ENCODE data around the gene C12orf76. TPM values are rescaled to one million over a fixed set of nuclear protein-coding genes. Genes with fewer than 3 reads are reported as not detected.
A peak's percentile ranks its signal among the peaks of the same experiment; 100 is the strongest.

C12orf76 gene
- total and polyA plus RNA-seq, 2 of the 13 experiments (the other 11 are each of a cell fraction or from before 2014, with no cell fraction given), result 15.8 to 38.4 TPM

DNA sequence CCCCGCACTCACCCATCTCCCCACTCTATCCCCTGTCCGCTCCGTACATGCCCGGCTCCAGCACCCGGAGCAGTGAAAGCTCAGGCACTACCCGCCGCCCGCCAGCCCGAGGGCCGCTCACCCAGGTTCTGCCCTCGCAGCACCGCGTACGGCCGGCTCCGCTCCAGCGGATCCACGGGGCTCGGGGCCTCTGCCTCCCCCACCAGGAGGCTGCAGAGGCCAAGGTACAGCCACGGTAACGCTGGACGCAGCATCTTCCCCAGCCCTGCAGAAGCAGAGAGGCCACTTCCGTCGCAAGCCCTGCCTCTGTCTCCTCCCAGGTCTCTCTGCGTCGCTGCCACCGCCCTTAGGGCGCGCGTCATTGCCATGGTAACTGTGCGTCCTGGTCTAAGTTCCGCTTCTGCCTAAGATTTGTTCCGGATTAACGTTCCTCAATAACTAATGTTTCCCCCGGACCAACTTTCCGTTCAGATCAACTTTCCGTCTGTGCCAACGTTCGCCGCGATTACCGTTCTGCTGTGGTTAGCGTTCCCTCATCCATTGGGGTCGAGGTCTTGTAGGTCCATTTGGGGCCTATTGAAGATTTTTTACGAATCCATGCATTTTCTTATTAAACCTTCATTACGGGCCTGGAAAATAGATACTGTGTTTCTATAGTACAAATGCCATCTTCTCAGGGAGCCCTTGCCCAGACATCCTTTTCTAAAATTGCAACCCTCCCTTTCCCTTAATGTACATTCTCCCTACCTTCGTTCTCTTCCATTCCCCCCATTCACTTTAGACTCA lies at the start of gene C12orf76 (continued):
- TF ChIP-seq ZNF317 (CRISPR knock-in tag; IDR thresholded peaks at IDR 0.05) (no peak), ZSCAN9 (CRISPR knock-in tag; IDR thresholded peaks at IDR 0.05; ENCODE audit: borderline replicate concordance) (peak; percentile 76), HHEX (CRISPR knock-in tag; IDR thresholded peaks at IDR 0.05) (peak; percentile 9; the same call in 1 of the 2 replicates), ISL2 (CRISPR knock-in tag; IDR thresholded peaks at IDR 0.05) (peak; percentile 74; the same call in 1 of the 2 replicates), ZNF205 (CRISPR knock-in tag; IDR thresholded peaks at IDR 0.05) (no peak), ZNF660 (CRISPR knock-in tag; IDR thresholded peaks at IDR 0.05; ENCODE audit: borderline replicate concordance, low read depth) (no peak), FOXM1 (CRISPR knock-in tag; IDR thresholded peaks at IDR 0.05) (no peak), PTBP1 (IDR thresholded peaks at IDR 0.05; ENCODE audit: low read depth, low read length, poor library complexity, severe bottlenecking) (no peak), ZNF224 (CRISPR knock-in tag; IDR thresholded peaks at IDR 0.05) (no peak), PITX1 (CRISPR knock-in tag; IDR thresholded peaks at IDR 0.05) (peak; percentile 94), HMGA1 (CRISPR knock-in tag; conservative IDR thresholded peaks at IDR 0.05) (no peak), ZNF292 (CRISPR knock-in tag; IDR thresholded peaks at IDR 0.05; ENCODE audit: borderline replicate concordance, low read depth) (peak; percentile 66; the same call in 1 of the 2 replicates), NRL (CRISPR knock-in tag; IDR thresholded peaks at IDR 0.05; ENCODE audit: borderline replicate concordance) (peak; percentile 68; the same call in 1 of the 2 replicates), ERF (CRISPR knock-in tag; IDR thresholded peaks at IDR 0.05) (peak; percentile 92), ZBTB46 (CRISPR knock-in tag; IDR thresholded peaks at IDR 0.05; ENCODE audit: borderline replicate concordance) (no peak), ZNF761 (CRISPR knock-in tag; conservative IDR thresholded peaks at IDR 0.05) (0 out of 2 replicates have a peak, but pooled peaks have one; percentile 29), ZNF598 (CRISPR knock-in tag; IDR thresholded peaks at IDR 0.05; ENCODE audit: borderline replicate concordance) (peak; percentile 95), NFATC3 (CRISPR knock-in tag; IDR thresholded peaks at IDR 0.05) (0 out of 2 replicates have a peak, but pooled peaks have one; percentile 18), CC2D1A (CRISPR knock-in tag; IDR thresholded peaks at IDR 0.05) (no peak), ZNF367 (CRISPR knock-in tag; IDR thresholded peaks at IDR 0.05; ENCODE audit: borderline replicate concordance) (no peak), SMARCE1 (IDR thresholded peaks at IDR 0.05; ENCODE audit: borderline replicate concordance) (no peak), LCORL (IDR thresholded peaks at IDR 0.05) (no peak), LCORL (CRISPR knock-in tag; IDR thresholded peaks at IDR 0.05) (peak; percentile 83), ZMYM3 (CRISPR knock-in tag; IDR thresholded peaks at IDR 0.05) (peak; percentile 81), ZNF572 (CRISPR knock-in tag; IDR thresholded peaks at IDR 0.05) (no peak), NFIC (IDR thresholded peaks at IDR 0.05; ENCODE audit: low read length) (peak; percentile 60; the same call in 1 of the 2 replicates), SNRNP70 (IDR thresholded peaks at IDR 0.05; ENCODE audit: low read depth, low read length) (no peak), TGIF2 (CRISPR knock-in tag; IDR thresholded peaks at IDR 0.05) (peak; percentile 94; the same call in 1 of the 2 replicates), SRSF9 (IDR thresholded peaks at IDR 0.05; ENCODE audit: borderline replicate concordance, insufficient read depth, low read depth, low read length, poor library complexity, severe bottlenecking) (no peak), MEIS1 (CRISPR knock-in tag; IDR thresholded peaks at IDR 0.05; ENCODE audit: borderline replicate concordance) (peak; percentile 26; the same call in 1 of the 2 replicates), ATF4 (CRISPR knock-in tag; IDR thresholded peaks at IDR 0.05) (no peak)

All from HepG2 (cell line).